Nephron (organoid): ENCODE data around the gene EMID1.

ENCODE experiments used
- H3K27ac Mint-ChIP-seq, 3 experiments: 2 replicates each; pipeline ENCODE4 v1.8.0; 2020; ENCODE audit warnings: mixed read lengths in 3 of 3, mild to moderate bottlenecking in 2 of 3, moderate library complexity in 1 of 3
- H3K27me3 Mint-ChIP-seq: 2 replicates; pipeline ENCODE4 v1.8.0; 2021; ENCODE audit warnings: low read depth, mild to moderate bottlenecking, moderate library complexity, mixed read lengths
- H3K36me3 Mint-ChIP-seq: 2 replicates; pipeline ENCODE4 v1.8.0; 2020; ENCODE audit warnings: low read depth, mixed read lengths
- H3K4me1 Mint-ChIP-seq: 2 replicates; pipeline ENCODE4 v1.8.0; 2020; ENCODE audit warnings: mixed read lengths
- H3K4me3 Mint-ChIP-seq, 3 experiments: 2 replicates each; pipeline ENCODE4 v1.8.0; 2020; ENCODE audit warnings: mild to moderate bottlenecking in 3 of 3, mixed read lengths in 3 of 3, moderate library complexity in 2 of 3
- H3K9me3 Mint-ChIP-seq: 2 replicates; pipeline ENCODE4 v1.8.0; 2020; ENCODE audit warnings: mixed read lengths
- CTCF ChIP-seq, 3 experiments: fragments of 200-600 bp; sonication (generic); IDR thresholded peaks; one replicate each; pipeline ENCODE4 v1.5.0; 2021; ENCODE audit warnings: antibody characterized with exemption in 3 of 3; ENCODE audit not compliant: unreplicated experiment in 3 of 3

The EMID1 gene

GRCh38 chr22:29306175-29306834 lies 100.6 kb downstream of the EMID1 start, which contains the start of gene GAS2L1:
Gene GAS2L1 (plus strand): TSS chr22:29306650. CDS start chr22:29308106, 1,456 bp downstream.
- Mint-ChIP-seq H3K4me3 (peak within 1 kb of the TSS; percentile 90 to 96 (median 96)), H3K27me3 (peaks cover 7% of the 10 kb centered on the region), H3K4me1 (no peaks in the 10 kb centered on the region), H3K9me3 (no peaks in the 10 kb centered on the region), H3K27ac (peak within 1 kb of the TSS; percentile 37 to 90 (median 55)), H3K36me3 (peaks cover 3% of the 10 kb centered on the region)
- TF ChIP-seq CTCF (IDR thresholded peaks at IDR 0.05; ENCODE audit: unreplicated experiment in 3 of 3), result peak; percentile 49 to 69 (median 61)

- Mint-ChIP-seq H3K27ac (peak overlapping the region in 2 of 3 experiments; percentile 35 to 51), H3K36me3 (no peaks in the 10 kb centered on the region), H3K4me1 (no peaks in the 10 kb centered on the region), H3K27me3 (peaks cover 9% of the 10 kb centered on the region), H3K9me3 (no peaks in the 10 kb centered on the region), H3K4me3 (peak overlapping the region; percentile 90 to 96 (median 96))
- no peak for TF ChIP-seq CTCF (IDR thresholded peaks at IDR 0.05; ENCODE audit: unreplicated experiment in 3 of 3)
These were observed 101.3 kb downstream of the EMID1 start for GRCh38 chr22:29306835-29307595.

- H3K27ac Mint-ChIP-seq, result peak overlapping the region in 2 of 3 experiments; percentile 35 to 51
- H3K27me3 Mint-ChIP-seq, result peaks cover 16% of the 10 kb centered on the region
- no peaks in the 10 kb centered on the region for H3K9me3 Mint-ChIP-seq
- peak overlapping the region; percentile 90 to 96 (median 96) for H3K4me3 Mint-ChIP-seq
- peaks cover 3% of the 10 kb centered on the region for H3K4me1 Mint-ChIP-seq
- no peaks in the 10 kb centered on the region for H3K36me3 Mint-ChIP-seq
- no peak for TF ChIP-seq CTCF (IDR thresholded peaks at IDR 0.05; ENCODE audit: unreplicated experiment in 3 of 3)
These were observed 102.0 kb downstream of the EMID1 start for GRCh38 chr22:29307596-29308147.

GRCh38 chr22:29308148-29308790 lies 102.6 kb downstream of the EMID1 start:
- H3K36me3 Mint-ChIP-seq, result no peaks in the 10 kb centered on the region
- peaks cover 22% of the 10 kb centered on the region for H3K27me3 Mint-ChIP-seq
- no peak overlapping the region for H3K27ac Mint-ChIP-seq
- no peak for TF ChIP-seq CTCF (IDR thresholded peaks at IDR 0.05; ENCODE audit: unreplicated experiment in 3 of 3)
- H3K4me1 Mint-ChIP-seq, result peaks cover 7% of the 10 kb centered on the region
- H3K4me3 Mint-ChIP-seq, result peak overlapping the region; percentile 90 to 96 (median 96)
- no peaks in the 10 kb centered on the region for H3K9me3 Mint-ChIP-seq

GRCh38 chr22:29308791-29309262 lies 103.1 kb downstream of the EMID1 start:
- Mint-ChIP-seq H3K36me3 (no peaks in the 10 kb centered on the region), H3K4me1 (peaks cover 8% of the 10 kb centered on the region), H3K4me3 (peak overlapping the region; percentile 66 to 76 (median 74)), H3K27ac (no peak overlapping the region), H3K9me3 (no peaks in the 10 kb centered on the region), H3K27me3 (peaks cover 28% of the 10 kb centered on the region)
- no peak for TF ChIP-seq CTCF (IDR thresholded peaks at IDR 0.05; ENCODE audit: unreplicated experiment in 3 of 3)
